Gastroesophageal sphincter (tissue), 3 donors: ENCODE data around the gene ADAMTS5.

Experiments used
- CTCF ChIP-seq, 4 experiments: fragments of 200-600 bp in 2 of 4; fragments of 450-650 bp in 2 of 4; sonication (generic) in 1 of 4; IDR thresholded peaks; one replicate each; pipeline ENCODE4 v1.5.1; 2017 to 2019; ENCODE audit warnings: antibody characterized with exemption in 4 of 4, mild to moderate bottlenecking in 2 of 4, moderate library complexity in 2 of 4
- EP300 ChIP-seq: sonication (generic); formaldehyde crosslinking; IDR thresholded peaks from one replicate; pipeline ENCODE4 v1.6.1; 2017; ENCODE audit warnings: antibody characterized with exemption, mild to moderate bottlenecking
- POLR2A ChIP-seq, 2 donors: fragments of 450-650 bp; IDR thresholded peaks; one replicate each; pipeline ENCODE4 v1.6.1; 2017; ENCODE audit warnings: antibody characterized with exemption in 2 of 2, mild to moderate bottlenecking in 2 of 2, moderate library complexity in 1 of 2
- POLR2AphosphoS5 ChIP-seq: sonication (generic); formaldehyde crosslinking; IDR thresholded peaks from one replicate; pipeline ENCODE4 v1.6.1; 2017; ENCODE audit warnings: antibody characterized with exemption

- TF ChIP-seq CTCF (IDR thresholded peaks at IDR 0.05) (no peak), POLR2A (IDR thresholded peaks at IDR 0.05) (no peak), POLR2AphosphoS5 (no peak), EP300 (no peak)
These were observed 65.9 kb downstream of the ADAMTS5 start for GRCh38 chr21:26900980-26901379.
